Measurements from ENCODE around the gene MEA1.

MEA1 gene

DNA sequence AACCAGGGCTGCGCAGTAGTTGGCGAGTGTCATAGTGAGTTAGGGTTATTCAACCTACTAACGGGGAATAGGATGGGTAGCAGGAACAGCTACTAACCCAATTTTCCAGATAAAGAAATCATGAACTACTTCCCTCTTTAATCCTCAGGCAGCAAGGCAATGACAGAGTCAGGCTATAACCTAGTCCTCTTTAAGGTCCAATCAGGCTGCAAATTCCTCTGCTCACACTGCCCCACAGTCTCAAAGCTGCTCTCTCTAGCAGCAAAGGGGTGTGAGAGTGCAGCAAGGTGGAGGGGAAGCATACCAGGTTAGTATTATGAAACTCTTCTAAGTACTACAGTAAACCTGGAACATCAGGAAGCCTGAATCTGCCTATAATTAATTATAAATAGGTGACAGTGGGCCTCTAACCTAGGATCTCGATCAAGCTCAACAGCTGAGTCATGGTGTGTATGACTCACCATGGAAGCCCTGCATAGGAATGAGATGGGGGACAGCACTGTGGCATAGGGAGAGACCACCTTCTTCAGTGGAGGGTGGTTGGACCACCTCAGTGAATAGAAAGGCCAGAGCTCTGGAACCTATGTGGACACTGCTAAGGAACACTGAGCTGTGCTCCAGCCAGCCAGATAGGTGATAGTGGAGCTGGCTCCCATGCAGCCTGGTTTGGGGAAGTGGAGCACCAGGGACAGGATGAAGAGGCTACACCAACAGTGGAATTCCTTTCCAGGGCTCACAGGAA is 42.7 kb downstream of the MEA1 start:
- DNase-seq (ENCODE audit: low read depth in 2 of 2), result no peak

DNA sequence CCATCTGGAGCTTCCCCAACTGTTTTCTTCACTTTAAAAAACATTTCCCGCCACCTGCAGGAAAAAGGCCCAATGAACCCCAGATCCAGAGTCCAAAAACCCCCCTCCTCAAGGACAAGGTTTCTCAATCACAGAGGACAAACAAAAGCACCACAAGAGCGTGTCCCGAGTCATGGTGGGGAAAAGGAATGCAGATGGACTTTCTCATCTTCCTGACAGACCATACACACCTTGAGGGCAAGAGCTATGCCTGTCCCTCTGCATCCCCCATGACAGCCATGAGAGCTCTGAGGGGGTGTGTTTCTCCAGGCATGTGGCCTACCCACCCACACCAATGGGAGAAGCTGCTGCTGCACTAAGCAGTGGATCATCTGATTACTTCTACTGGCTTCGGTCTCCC is 43.8 kb downstream of the MEA1 start:
- DNase-seq (ENCODE audit: low read depth in 2 of 2), result no peak

GRCh38 chr6:42969431-42969830 is 44.3 kb downstream of the MEA1 start:
- no peak for DNase-seq (ENCODE audit: low read depth in 2 of 2)

- no peak for DNase-seq (ENCODE audit: low read depth in 2 of 2)
Measured at GRCh38 chr6:42968783-42969182, 45.0 kb downstream of the MEA1 start.

DNA sequence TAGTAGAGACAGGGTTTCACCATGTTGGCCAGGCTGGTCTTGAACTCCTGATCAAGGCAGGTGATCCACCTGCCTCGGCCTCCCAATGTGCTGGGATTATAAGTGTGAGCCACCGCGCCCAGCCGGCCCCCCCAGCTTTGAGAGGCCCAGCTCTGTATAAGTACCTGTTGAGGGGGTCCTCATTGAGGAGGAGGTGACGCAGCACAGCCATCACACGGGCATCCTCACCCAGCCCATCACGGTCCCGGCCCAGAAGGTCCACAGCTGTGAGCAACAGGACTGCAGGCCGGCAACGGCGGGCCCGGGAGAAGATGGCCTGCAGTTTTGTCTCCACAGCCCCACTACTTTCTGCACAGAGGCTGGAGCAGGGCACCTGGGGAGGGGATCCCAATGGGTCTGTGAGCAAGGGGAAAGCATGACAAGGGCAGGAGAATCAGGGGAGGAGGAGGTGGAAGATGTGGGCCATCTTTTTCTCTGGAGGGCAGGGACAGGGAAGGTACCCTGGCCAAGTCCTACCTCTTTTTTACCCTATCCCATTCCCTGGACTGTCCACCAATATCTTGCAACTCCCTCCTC is 45.5 kb downstream of the MEA1 start:
- DNase-seq (ENCODE audit: low read depth in 2 of 2), result no peak

- no peak for DNase-seq (ENCODE audit: low read depth in 2 of 2)
Measured at GRCh38 chr6:42967228-42967627, 46.5 kb downstream of the MEA1 start.

GRCh38 chr6:42966571-42966970 is 47.2 kb downstream of the MEA1 start:
- DNase-seq (ENCODE audit: low read depth in 2 of 2), result no peak

- no peak for DNase-seq (ENCODE audit: low read depth in 2 of 2)
Measured at GRCh38 chr6:42963855-42964605, 49.7 kb downstream of the MEA1 start.

DNA sequence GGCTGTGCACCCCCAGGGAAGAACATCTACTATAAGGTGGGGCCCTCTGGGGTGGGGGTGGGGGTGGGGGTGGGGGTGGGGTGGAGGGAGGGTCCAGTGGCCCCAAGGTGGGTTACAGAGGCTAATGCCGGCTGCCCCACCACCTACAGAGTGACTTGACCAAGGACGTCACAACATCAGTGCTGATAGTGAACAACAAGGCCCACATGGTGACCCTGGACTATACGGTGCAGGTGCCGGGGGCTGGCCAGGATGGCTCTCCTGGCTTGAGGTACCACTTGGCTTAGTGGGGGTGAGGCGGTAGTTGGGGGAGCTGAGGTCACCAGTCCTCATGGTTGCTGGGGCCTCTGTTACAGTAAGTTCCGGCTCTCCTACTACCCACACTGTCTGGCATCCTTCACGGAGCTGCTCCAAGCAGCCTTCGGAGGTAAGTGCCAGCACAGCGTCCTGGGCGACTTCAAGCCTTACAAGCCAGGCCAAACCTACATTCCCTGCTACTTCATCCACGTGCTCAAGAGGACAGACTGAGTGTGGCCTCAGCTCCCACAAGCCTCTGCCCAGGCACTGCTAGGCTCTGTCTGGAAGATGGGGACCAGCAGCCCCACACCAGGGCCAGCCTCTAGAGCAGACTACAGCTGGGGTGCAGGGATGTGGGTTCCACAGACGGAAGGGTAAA is 50.4 kb downstream of the MEA1 start:
- DNase-seq (ENCODE audit: low read depth in 2 of 2), result no peak

DNA sequence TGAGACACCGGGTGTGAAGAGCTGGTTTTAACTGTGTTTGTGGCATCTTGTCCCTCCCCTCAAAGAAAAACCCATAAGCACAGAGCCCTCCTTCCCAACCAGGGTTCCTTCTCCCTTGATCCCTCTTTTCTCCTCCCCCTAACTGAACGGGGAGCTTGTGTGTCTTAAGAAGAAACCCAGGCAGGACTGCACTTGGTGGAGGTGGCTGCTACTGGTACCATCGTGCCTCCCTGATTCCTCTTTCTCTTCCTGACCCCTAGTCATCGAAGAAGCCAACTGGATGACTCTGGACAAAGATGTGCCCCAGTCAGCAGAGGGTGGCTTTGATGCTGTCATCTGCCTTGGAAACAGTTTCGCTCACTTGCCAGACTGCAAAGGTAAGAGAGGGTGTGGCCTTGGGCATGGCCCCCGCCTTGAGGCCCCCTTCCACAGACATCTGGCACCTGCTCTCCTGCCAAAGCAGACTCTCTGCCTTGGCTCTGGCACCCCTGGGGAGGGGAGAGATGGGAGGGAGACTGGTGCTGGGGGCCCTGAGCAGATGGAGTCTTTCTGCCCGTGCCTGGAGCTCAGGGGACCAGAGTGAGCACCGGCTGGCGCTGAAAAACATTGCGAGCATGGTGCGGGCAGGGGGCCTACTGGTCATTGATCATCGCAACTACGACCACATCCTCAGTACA is 51.1 kb downstream of the MEA1 start:
- DNase-seq (ENCODE audit: low read depth in 2 of 2), result no peak

DNA sequence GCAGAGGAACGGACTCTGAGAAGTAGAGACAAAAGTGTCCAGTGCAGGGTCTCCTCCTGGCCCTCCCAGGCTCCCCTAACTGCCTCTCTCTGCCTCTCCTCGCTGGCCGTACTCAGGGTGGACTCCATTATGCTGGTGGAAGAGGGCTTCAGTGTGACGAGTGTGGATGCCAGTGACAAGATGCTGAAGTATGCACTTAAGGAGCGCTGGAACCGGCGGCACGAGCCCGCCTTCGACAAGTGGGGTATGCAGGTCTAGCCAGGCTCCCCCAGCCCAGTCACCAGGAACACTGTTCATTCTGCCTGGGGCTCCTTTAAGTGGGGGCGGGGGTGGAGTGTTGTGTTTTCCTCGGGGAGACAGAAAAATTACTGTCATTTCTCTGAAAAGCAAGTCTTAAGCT is 51.6 kb downstream of the MEA1 start:
- DNase-seq (ENCODE audit: low read depth in 2 of 2), result no peak

All from activated CD4-positive, alpha-beta T cell treated with anti-CD3 and anti-CD28 coated beads for 24 hours (primary cell).